Mammary epithelial cell (primary cell): Measurements from ENCODE around the gene C3orf33.

Experiments
- EZH2 ChIP-seq: IDR thresholded peaks from 2 replicates; pipeline ENCODE4 v1.6.1; 2012; ENCODE audit warnings: low read length, inconsistent platforms, borderline replicate concordance
- TF ChIP-seq, protein P1 (sequence below), 2 donors: IDR thresholded peaks in 1 of 2; conservative IDR thresholded peaks in 1 of 2; 2 replicates each; pipeline ENCODE4 v1.5.1; 2011 to 2012; ENCODE audit warnings: inconsistent platforms in 2 of 2, low read length in 2 of 2, mild to moderate bottlenecking in 2 of 2, control low read depth in 1 of 2, low read depth in 1 of 2; ENCODE audit not compliant: insufficient read depth in 1 of 2; ENCODE audit errors: extremely low read depth in 1 of 2

GRCh38 chr3:155772801-155773200 is 33.3 kb downstream of the C3orf33 start:
- TF ChIP-seq, protein P1, sequence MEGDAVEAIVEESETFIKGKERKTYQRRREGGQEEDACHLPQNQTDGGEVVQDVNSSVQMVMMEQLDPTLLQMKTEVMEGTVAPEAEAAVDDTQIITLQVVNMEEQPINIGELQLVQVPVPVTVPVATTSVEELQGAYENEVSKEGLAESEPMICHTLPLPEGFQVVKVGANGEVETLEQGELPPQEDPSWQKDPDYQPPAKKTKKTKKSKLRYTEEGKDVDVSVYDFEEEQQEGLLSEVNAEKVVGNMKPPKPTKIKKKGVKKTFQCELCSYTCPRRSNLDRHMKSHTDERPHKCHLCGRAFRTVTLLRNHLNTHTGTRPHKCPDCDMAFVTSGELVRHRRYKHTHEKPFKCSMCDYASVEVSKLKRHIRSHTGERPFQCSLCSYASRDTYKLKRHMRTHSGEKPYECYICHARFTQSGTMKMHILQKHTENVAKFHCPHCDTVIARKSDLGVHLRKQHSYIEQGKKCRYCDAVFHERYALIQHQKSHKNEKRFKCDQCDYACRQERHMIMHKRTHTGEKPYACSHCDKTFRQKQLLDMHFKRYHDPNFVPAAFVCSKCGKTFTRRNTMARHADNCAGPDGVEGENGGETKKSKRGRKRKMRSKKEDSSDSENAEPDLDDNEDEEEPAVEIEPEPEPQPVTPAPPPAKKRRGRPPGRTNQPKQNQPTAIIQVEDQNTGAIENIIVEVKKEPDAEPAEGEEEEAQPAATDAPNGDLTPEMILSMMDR (conservative IDR thresholded peaks at IDR 0.05 in 1 of 2, IDR thresholded peaks at IDR 0.05 in 1 of 2; ENCODE audit: extremely low read depth in 1 of 2, insufficient read depth in 1 of 2, low read depth in 1 of 2, low read length in 2 of 2): no peak
- no peak for TF ChIP-seq EZH2
